Sigmoid colon (tissue), 7 donors: ENCODE data around the gene NDST1. TPM values are rescaled to one million over a fixed set of nuclear protein-coding genes. Genes with fewer than 3 reads are reported as not detected.

ENCODE experiments used
- DNase-seq: peaks from one replicate; pipeline ENCODE4 v3.0.0-alpha.2; 2019
- H3K27ac ChIP-seq, 4 donors: fragments of 200-600 bp; sonication (generic); one replicate each; pipeline ENCODE4 v1.5.1; 2016 to 2019; ENCODE audit warnings: mild to moderate bottlenecking in 1 of 4
- H3K27me3 ChIP-seq, 3 donors: fragments of 200-600 bp; sonication (generic); one replicate each; pipeline ENCODE4 v1.5.1; 2019; ENCODE audit warnings: mild to moderate bottlenecking in 1 of 3
- H3K36me3 ChIP-seq, 4 donors: fragments of 200-600 bp; sonication (generic); one replicate each; pipeline ENCODE4 v1.5.1; 2016 to 2019
- H3K4me1 ChIP-seq, 4 donors: fragments of 200-600 bp; sonication (generic); one replicate each; pipeline ENCODE4 v1.5.1; 2017 to 2019
- H3K4me3 ChIP-seq, 4 donors: fragments of 200-600 bp; sonication (generic); one replicate each; pipeline ENCODE4 v1.5.1; 2017 to 2019; ENCODE audit warnings: mild to moderate bottlenecking in 2 of 4, moderate library complexity in 1 of 4
- H3K9me3 ChIP-seq, 4 donors: fragments of 200-600 bp in 3 of 4; sonication (generic) in 3 of 4; one replicate each; pipeline versions ENCODE4 v1.5.1 to v1.6.1; 2013 to 2019
- EP300 ChIP-seq, 4 donors: sonication (generic); formaldehyde crosslinking; IDR thresholded peaks; one replicate each; pipeline ENCODE4 v1.6.1; 2017; ENCODE audit warnings: antibody characterized with exemption in 4 of 4
- POLR2A ChIP-seq, 2 donors: fragments of 450-650 bp; IDR thresholded peaks; one replicate each; pipeline ENCODE4 v1.6.1; 2016; ENCODE audit warnings: antibody characterized with exemption in 2 of 2, mild to moderate bottlenecking in 2 of 2, moderate library complexity in 2 of 2
- POLR2AphosphoS5 ChIP-seq, 4 donors: sonication (generic); formaldehyde crosslinking; IDR thresholded peaks; one replicate each; pipeline ENCODE4 v1.6.1; 2017; ENCODE audit warnings: antibody characterized with exemption in 4 of 4
- WGBS, 2 donors: extraction: QIAGEN DNeasy Blood & Tissue Kit; methylation state at CpG; one replicate each; pipeline ENCODE4 v1.1.7; 2013; 5-methylcytosine and 5-hydroxymethylcytosine counted together
- intact Hi-C: fragments of 100-400 bp; cut with DNase I; formaldehyde crosslinking; loops from one replicate; pipeline ENCODE4 v1.15.1; 2023
- polyA plus RNA-seq, 3 donors: library from polyadenylated mRNA; stranded (reverse); fragments of 200-250 nt; gene quantifications; one replicate each; pipeline ENCODE4 v1.2.3, GENCODE V29; 2013
- total RNA-seq, 4 donors: library from RNA; depleted of rRNA; stranded (reverse); fragments of >200 nt; gene quantifications; one replicate each; pipeline ENCODE4 v1.1.0, GENCODE V29; 2016
- TF ChIP-seq, protein P1 (sequence below), 4 experiments: fragments of 450-650 bp in 3 of 4; fragments of 200-600 bp in 1 of 4; IDR thresholded peaks; one replicate each; pipeline ENCODE4 v1.5.1; 2016 to 2019; ENCODE audit warnings: antibody characterized with exemption in 4 of 4, mild to moderate bottlenecking in 3 of 4, moderate library complexity in 2 of 4
- donor health status: healthy with polysubstance abuse.
- donor health status: Bipolar disorder and iron deficiency.
- donor health status: healthy.

The NDST1 gene
- total and polyA plus RNA-seq, 7 donors = 5.4 to 74.8 (median 39.4) TPM

DNA sequence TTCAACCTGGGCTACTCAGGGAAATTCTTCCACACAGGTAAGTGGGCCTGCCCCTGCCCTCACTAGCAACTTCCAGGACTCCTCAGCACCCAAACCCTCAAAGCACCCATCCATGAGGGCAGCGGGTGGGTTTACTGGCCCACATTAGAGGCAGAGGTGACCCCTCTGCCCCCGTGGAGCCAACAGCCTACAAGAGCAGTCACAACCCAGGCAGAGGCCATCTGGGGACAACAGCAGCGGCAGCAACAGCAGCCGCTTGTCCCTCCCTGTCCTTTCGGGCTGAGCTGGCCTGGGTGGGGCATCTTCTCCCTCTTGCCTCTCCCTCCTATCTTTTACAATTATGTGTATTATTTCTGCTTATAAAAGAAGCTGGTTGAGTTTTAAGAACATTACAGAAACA lies 25.1 kb downstream of the NDST1 start:
- no peak for DNase-seq
- TF ChIP-seq POLR2AphosphoS5 (IDR thresholded peaks at IDR 0.05) (no peak), POLR2A (IDR thresholded peaks at IDR 0.05) (no peak), EP300 (IDR thresholded peaks at IDR 0.05) (no peak)
- TF ChIP-seq, protein P1, sequence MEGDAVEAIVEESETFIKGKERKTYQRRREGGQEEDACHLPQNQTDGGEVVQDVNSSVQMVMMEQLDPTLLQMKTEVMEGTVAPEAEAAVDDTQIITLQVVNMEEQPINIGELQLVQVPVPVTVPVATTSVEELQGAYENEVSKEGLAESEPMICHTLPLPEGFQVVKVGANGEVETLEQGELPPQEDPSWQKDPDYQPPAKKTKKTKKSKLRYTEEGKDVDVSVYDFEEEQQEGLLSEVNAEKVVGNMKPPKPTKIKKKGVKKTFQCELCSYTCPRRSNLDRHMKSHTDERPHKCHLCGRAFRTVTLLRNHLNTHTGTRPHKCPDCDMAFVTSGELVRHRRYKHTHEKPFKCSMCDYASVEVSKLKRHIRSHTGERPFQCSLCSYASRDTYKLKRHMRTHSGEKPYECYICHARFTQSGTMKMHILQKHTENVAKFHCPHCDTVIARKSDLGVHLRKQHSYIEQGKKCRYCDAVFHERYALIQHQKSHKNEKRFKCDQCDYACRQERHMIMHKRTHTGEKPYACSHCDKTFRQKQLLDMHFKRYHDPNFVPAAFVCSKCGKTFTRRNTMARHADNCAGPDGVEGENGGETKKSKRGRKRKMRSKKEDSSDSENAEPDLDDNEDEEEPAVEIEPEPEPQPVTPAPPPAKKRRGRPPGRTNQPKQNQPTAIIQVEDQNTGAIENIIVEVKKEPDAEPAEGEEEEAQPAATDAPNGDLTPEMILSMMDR (IDR thresholded peaks at IDR 0.05) = no peak
- peaks cover 0 to 6% (median 6%) of the 10 kb centered on the region in 4 donors for H3K4me1 ChIP-seq
- H3K9me3 ChIP-seq = no peaks in the 10 kb centered on the region
- H3K4me3 ChIP-seq = no peak overlapping the region
- intact Hi-C loops = no loop called here
- peak overlapping the region in 1 of 4 donors; percentile 42 for H3K27ac ChIP-seq
- WGBS, 2 donors = 46 to 75% methylated on average over 5 of the region's 5 CpGs
- H3K27me3 ChIP-seq = no peaks in the 10 kb centered on the region
- H3K36me3 ChIP-seq = peaks cover 12 to 77% (median 53%) of the 10 kb centered on the region in 4 donors

DNA sequence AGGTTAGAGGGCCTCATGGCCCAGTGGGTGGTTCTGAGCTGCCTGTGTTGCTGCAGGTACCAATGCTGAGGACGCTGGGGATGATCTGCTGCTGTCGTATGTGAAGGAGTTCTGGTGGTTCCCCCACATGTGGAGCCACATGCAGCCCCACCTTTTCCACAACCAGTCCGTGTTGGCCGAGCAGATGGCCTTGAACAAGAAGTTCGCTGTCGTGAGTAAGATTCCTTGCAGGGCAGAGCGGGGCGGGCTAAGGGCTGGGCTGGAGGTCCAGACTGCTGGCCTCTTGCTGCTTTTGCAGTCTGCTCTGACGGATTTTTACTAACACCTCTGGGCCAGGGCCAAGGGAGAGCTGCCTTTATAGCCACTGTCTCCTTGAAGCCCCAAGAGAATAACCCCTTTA lies 26.9 kb downstream of the NDST1 start:
- Histone ChIP-seq H3K4me3 (no peak overlapping the region), H3K27me3 (no peaks in the 10 kb centered on the region), H3K9me3 (no peaks in the 10 kb centered on the region), H3K4me1 (peaks cover 0 to 11% (median 6%) of the 10 kb centered on the region in 4 donors), H3K27ac (no peak overlapping the region), H3K36me3 (peaks cover 21 to 81% (median 61%) of the 10 kb centered on the region in 4 donors)
- TF ChIP-seq POLR2A (IDR thresholded peaks at IDR 0.05) (no peak), POLR2AphosphoS5 (IDR thresholded peaks at IDR 0.05) (no peak)
- no peak for DNase-seq
- intact Hi-C loops = no loop called here
- WGBS, 2 donors = 90 to 93% methylated on average over 9 of the region's 9 CpGs

DNA sequence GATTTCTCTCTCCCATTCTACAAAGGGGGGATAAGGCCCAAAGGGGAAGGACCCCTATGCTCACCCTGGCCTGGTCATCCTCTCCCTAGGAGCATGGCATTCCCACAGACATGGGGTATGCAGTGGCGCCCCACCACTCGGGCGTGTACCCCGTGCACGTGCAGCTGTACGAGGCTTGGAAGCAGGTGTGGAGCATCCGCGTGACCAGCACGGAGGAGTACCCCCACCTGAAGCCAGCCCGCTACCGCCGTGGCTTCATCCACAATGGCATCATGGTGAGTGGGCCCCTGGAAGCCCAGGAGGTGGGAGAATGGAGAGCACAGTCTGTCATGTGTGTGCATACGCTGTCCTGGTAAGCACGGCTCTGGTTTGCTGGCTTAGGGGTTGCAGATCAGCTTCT lies 27.7 kb downstream of the NDST1 start:
- Histone ChIP-seq H3K27me3 (no peaks in the 10 kb centered on the region), H3K9me3 (no peaks in the 10 kb centered on the region), H3K4me1 (peaks cover 0 to 15% (median 10%) of the 10 kb centered on the region in 4 donors), H3K27ac (no peak overlapping the region), H3K36me3 (peaks cover 28 to 89% (median 67%) of the 10 kb centered on the region in 4 donors), H3K4me3 (no peak overlapping the region)
- intact Hi-C loops = no loop called here
- DNase-seq = no peak
- WGBS, 2 donors = 94 to 96% methylated on average over 14 of the region's 14 CpGs
- TF ChIP-seq POLR2AphosphoS5 (IDR thresholded peaks at IDR 0.05) (no peak), EP300 (IDR thresholded peaks at IDR 0.05) (no peak), POLR2A (IDR thresholded peaks at IDR 0.05) (no peak)
- TF ChIP-seq, protein P1 (IDR thresholded peaks at IDR 0.05) = no peak

DNA sequence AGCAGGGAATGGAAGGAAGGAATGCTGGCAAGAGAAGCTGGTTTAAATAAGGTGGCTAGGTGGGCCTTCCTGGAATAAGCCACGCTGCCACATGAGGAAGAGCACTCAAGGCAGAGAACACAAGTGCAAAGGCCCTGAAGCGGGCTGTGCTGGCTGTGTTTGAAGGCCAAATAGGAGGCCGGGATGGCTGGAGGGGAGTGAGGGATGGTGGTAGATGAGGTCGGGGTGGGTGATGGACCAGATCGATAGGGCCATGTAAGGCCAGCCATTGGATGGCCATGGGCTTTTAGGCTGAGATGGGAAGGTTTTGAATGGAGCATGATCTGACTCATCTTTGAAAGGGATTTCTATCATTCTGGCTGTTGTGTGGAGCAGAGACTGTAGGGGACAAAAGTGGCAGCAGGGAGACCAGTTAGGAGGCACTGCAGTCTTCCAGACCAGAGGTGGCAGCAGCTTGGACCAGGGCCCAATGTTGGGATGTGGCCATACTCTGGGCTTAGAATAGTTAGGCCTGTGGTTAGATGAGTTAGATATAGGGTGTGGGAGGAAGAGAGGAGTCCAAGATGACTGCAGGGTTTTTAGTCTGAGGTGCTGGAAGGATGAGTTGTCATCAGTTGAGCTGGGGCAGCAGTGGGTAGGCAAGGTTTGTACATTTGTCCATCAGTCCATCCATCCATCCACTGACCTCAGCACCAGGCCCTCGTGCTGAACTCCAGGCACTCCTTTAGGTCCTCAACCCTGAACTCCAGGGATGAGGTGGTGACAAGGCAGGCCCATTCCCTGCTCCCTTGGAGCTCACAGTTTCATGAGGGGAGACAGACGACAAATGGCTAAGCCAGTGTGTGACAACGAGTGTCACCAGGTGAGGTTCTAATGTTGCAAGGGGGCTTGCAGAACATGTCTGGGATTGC lies 30.3 kb downstream of the NDST1 start:
- H3K36me3 ChIP-seq = peaks cover 28 to 92% (median 68%) of the 10 kb centered on the region in 4 donors
- H3K27me3 ChIP-seq = no peaks in the 10 kb centered on the region
- H3K4me1 ChIP-seq = peaks cover 0 to 30% (median 23%) of the 10 kb centered on the region in 4 donors
- DNase-seq = no peak
- H3K9me3 ChIP-seq = no peaks in the 10 kb centered on the region
- TF ChIP-seq POLR2AphosphoS5 (IDR thresholded peaks at IDR 0.05) = no peak
- no peak for TF ChIP-seq POLR2A (IDR thresholded peaks at IDR 0.05)
- no peak for TF ChIP-seq EP300 (IDR thresholded peaks at IDR 0.05)
- TF ChIP-seq, protein P1 (IDR thresholded peaks at IDR 0.05) = no peak
- no peak overlapping the region for H3K4me3 ChIP-seq
- intact Hi-C loops = no loop called here
- peak overlapping the region in 2 of 4 donors; percentile 83 to 88 for H3K27ac ChIP-seq
- 89% methylated on average over 8 of the region's 8 CpGs for WGBS, 2 donors

DNA sequence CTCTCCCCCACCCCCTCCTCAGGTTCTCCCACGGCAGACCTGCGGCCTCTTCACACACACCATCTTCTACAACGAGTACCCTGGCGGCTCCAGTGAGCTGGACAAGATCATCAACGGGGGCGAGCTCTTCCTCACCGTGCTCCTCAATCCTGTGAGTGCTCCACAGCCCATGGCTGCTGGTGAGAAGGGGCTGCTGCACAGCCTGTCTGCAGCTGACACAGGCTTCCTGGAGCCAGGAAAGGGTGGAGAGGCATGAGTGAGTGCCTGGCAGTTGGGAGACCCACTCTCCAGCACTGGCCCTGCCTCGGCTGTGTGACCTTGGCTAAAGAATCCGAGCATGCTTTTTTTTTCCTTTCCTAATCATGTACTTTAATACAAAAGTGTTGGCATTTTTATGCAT lies 31.3 kb downstream of the NDST1 start:
- H3K27ac ChIP-seq = peak overlapping the region in 2 of 4 donors; percentile 83 to 88
- peaks cover 0 to 30% (median 23%) of the 10 kb centered on the region in 4 donors for H3K4me1 ChIP-seq
- intact Hi-C loops = no loop called here
- no peak for TF ChIP-seq POLR2AphosphoS5 (IDR thresholded peaks at IDR 0.05)
- TF ChIP-seq EP300 (IDR thresholded peaks at IDR 0.05) = no peak
- TF ChIP-seq POLR2A (IDR thresholded peaks at IDR 0.05) = no peak
- TF ChIP-seq, protein P1 (IDR thresholded peaks at IDR 0.05) = no peak
- no peak overlapping the region for H3K4me3 ChIP-seq
- peaks cover 28 to 84% (median 63%) of the 10 kb centered on the region in 4 donors for H3K36me3 ChIP-seq
- H3K9me3 ChIP-seq = no peaks in the 10 kb centered on the region
- H3K27me3 ChIP-seq = no peaks in the 10 kb centered on the region
- no peak for DNase-seq
- WGBS, 2 donors = 89 to 90% methylated on average over 9 of the region's 9 CpGs
